PFSK-1 (cell line): ENCODE data around the gene CCDC80. TPM values are rescaled to one million over a fixed set of nuclear protein-coding genes. Genes with fewer than 3 reads are reported as not detected.

ENCODE experiments used
- FOXP2 ChIP-seq: optimal IDR thresholded peaks from 2 replicates; pipeline ENCODE3; 2011; ENCODE audit warnings: borderline replicate concordance, control low read depth, inconsistent platforms; ENCODE audit not compliant: insufficient read depth; ENCODE audit errors: extremely low read length, extremely low read depth
- POLR2AphosphoS5 ChIP-seq: IDR thresholded peaks from 2 replicates; pipeline ENCODE4 v1.6.1; 2012; ENCODE audit warnings: low read depth, mild to moderate bottlenecking, control low read depth, low read length, moderate library complexity
- SIN3A ChIP-seq: IDR thresholded peaks from 2 replicates; pipeline ENCODE4 v1.6.1; 2012; ENCODE audit warnings: mild to moderate bottlenecking, low read length, moderate library complexity, borderline replicate concordance; ENCODE audit not compliant: insufficient read depth
- TAF1 ChIP-seq: IDR thresholded peaks from 2 replicates; pipeline ENCODE4 v1.6.1; 2012; ENCODE audit warnings: low read length, control low read depth, borderline replicate concordance; ENCODE audit not compliant: insufficient read depth
- polyA plus RNA-seq: library from polyadenylated mRNA; unstranded; fragments of >200 nt; gene quantifications from one replicate; pipeline ENCODE4 v1.2.1, GENCODE V29; 2012; ENCODE audit warnings: low read depth, missing spikeins; ENCODE audit not compliant: insufficient read length
- TF ChIP-seq, protein P1 (sequence below), 2 experiments: IDR thresholded peaks; 2 replicates each; pipeline versions ENCODE4 v1.6.1 to v1.8.0; 2011 to 2012; ENCODE audit warnings: low read depth in 2 of 2, low read length in 2 of 2, control low read depth in 1 of 2, inconsistent platforms in 1 of 2, mild to moderate bottlenecking in 1 of 2, moderate library complexity in 1 of 2; ENCODE audit not compliant: insufficient read depth in 1 of 2

CCDC80 gene
- polyA plus RNA-seq, result not detected

DNA sequence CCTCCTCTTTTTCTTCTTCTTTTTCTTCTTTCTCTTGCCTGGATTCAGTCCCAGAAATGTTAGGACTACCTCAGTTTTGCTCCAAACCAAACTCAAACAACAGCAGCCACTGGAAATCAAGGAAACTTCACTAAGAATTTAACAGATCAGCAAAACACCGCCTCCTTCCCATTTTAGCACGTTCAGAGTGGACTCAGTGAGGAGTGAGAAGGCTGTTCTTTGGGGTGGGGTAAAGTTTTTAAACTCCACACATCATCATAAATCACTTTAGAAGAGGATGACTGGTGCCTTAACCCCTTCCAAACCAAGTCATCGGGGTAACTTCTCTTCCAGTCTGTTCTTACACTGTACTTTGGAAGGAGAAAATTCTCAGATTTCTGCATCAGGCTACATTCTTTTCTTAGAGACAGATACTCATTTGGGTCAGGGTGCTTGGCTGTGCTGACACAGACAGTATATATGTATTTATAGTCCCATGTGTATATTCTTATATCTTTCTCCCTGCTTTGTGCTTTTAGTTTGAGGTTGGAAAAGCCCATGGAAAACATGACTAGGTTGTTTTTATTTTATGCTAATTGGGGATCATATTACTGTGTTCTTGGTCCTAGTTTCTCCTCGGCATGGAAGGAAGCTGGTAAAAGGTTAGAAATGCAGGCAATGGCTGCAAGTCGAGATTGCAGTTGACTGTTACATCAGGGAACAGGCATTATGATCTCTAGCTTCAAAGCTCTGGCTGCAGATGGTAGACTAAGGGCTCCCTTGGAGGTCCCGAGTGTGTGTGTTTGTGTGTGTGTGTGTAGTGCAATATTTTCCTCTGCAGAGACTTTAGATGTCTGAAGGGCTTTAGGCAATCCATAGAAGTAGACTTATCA is at the start of gene CCDC80:
CCDC80 (minus strand) TSS at position 214 of the 872 bp plus-strand sequence. CDS start 1,238 bp downstream, outside the sequence.
- TF ChIP-seq SIN3A, result no peak
- TF ChIP-seq, protein P1, sequence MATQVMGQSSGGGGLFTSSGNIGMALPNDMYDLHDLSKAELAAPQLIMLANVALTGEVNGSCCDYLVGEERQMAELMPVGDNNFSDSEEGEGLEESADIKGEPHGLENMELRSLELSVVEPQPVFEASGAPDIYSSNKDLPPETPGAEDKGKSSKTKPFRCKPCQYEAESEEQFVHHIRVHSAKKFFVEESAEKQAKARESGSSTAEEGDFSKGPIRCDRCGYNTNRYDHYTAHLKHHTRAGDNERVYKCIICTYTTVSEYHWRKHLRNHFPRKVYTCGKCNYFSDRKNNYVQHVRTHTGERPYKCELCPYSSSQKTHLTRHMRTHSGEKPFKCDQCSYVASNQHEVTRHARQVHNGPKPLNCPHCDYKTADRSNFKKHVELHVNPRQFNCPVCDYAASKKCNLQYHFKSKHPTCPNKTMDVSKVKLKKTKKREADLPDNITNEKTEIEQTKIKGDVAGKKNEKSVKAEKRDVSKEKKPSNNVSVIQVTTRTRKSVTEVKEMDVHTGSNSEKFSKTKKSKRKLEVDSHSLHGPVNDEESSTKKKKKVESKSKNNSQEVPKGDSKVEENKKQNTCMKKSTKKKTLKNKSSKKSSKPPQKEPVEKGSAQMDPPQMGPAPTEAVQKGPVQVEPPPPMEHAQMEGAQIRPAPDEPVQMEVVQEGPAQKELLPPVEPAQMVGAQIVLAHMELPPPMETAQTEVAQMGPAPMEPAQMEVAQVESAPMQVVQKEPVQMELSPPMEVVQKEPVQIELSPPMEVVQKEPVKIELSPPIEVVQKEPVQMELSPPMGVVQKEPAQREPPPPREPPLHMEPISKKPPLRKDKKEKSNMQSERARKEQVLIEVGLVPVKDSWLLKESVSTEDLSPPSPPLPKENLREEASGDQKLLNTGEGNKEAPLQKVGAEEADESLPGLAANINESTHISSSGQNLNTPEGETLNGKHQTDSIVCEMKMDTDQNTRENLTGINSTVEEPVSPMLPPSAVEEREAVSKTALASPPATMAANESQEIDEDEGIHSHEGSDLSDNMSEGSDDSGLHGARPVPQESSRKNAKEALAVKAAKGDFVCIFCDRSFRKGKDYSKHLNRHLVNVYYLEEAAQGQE (IDR thresholded peaks at IDR 0.05; ENCODE audit: insufficient read depth in 1 of 2, low read depth in 2 of 2, low read length in 2 of 2), result no peak
- peak; percentile 27; the same call in 1 of the 2 replicates for TF ChIP-seq POLR2AphosphoS5
- no peak for TF ChIP-seq TAF1

DNA sequence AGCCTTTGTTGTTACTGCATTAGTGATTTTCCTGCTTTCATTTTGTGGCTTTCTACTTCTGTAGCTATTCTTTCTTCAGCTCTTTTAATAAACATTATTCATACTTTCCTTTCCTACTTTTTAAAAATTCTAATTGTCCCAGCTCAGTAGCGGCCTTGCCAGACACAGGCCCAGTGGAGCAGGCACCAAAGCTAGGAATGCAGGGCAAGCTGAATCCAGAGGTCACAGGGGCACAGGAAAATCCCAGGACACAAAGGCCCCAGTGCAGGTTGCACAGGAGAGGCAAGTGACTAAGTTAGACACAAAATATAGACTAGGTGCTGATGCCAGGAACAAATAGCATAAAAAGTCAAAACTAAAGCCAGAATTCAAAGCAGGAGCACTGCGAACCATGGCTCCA is 49.0 kb upstream of the CCDC80 start:
- TF ChIP-seq TAF1 (no peak), SIN3A (no peak), POLR2AphosphoS5 (no peak), FOXP2 (no peak)
- TF ChIP-seq, protein P1 (IDR thresholded peaks at IDR 0.05; ENCODE audit: insufficient read depth in 1 of 2, low read depth in 2 of 2, low read length in 2 of 2), result no peak

DNA sequence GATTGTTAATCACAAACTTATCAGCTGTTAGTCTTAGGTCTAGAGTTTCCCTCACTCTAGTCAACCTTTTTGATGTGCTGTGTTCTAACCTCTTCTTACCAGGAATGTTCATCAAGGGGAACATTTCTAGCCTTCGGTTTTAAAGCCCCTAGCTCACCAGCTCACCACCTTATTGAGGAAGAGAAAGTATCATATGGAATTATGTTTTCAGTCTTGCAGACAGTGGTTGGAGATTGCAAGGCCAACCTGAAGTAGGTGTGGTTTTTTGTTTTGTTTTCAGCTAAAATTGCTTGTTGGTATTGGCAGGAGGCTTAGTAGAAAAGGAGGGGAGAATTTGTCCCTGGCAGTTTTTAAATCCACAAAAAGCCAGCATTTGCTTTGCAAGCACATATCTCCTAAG is 48.4 kb upstream of the CCDC80 start:
- no peak for TF ChIP-seq FOXP2
- no peak for TF ChIP-seq POLR2AphosphoS5
- TF ChIP-seq, protein P1 (IDR thresholded peaks at IDR 0.05; ENCODE audit: insufficient read depth in 1 of 2, low read depth in 2 of 2, low read length in 2 of 2), result no peak
- no peak for TF ChIP-seq TAF1
- TF ChIP-seq SIN3A, result no peak

GRCh38 chr3:112688819-112689218 is 47.9 kb upstream of the CCDC80 start:
- TF ChIP-seq SIN3A (no peak), TAF1 (no peak), FOXP2 (no peak), POLR2AphosphoS5 (no peak)
- TF ChIP-seq, protein P1 (IDR thresholded peaks at IDR 0.05; ENCODE audit: insufficient read depth in 1 of 2, low read depth in 2 of 2, low read length in 2 of 2), result no peak
